Measurements from ENCODE around the gene ZDHHC8. TPM values are rescaled to one million over a fixed set of nuclear protein-coding genes. Genes with fewer than 3 reads are reported as not detected.

ZDHHC8 gene
- total and polyA plus RNA-seq, 2 donors (not counting 3 experiments of a cell fraction or from before 2014, with no cell fraction given): 49.8 to 131 TPM

DNA sequence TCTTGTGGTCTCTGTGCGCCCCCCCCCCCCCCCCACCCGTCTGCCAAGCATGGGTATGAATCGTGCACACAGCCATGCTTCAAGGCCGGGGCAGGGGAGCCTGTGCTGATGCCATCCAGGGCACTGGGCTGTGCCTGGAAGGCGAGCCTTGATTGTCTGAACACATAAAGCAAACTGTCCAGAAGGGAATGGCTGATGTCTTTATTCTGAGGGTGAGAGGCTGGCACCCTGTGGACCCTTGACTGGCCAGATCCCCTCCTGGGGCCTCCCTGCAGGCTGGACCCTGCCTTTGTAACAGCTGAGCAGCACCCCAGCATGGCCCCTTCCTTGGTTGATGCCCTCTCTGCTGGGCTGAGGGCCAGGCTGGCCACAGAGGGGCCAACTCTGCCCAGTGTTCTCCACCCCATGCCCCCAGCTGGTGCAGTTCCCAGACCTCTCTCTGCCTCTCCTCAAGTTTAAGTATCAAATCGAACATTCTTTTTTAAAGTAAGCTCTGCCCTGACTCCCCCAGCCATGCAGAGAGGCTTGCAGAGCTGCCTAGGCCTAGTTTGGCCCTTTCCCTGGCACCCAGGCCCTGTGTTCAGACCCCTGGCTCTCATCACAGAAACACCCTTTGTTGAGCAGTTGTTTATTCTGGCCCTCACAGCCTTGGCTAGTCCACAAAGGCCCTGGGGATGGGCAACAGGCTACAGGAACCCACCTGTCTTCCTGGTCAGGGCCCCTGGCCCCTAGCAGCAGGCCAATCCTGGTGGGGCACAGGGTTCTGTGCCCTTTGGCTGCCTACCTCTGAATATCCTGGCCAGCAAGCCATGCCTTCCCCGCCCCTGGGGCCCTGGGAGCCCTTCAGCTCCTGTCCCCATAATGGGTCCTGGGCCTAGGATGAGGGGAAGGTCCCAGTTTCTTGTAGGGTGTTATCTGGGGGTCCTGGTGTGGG is 19.6 kb upstream of the ZDHHC8 start:
- H3K4me1 ChIP-seq (ENCODE audit: control insufficient read depth, extremely low read depth, insufficient read depth, low read length): peaks cover 8% of the 10 kb centered on the region
- no TSS peak for BruUV-seq (replicated peaks)
- no peak overlapping the region for H3K4me3 ChIP-seq (replicated peaks in 1 of 3; ENCODE audit: insufficient read depth in 1 of 3, low read depth in 1 of 3, low read length in 3 of 3)
- POLR2A ChIA-PET: no interaction called here
- DNase-seq (ENCODE audit: low read depth, low spot score) (no peak), FAIRE-seq (no peak)
- no peaks in the 10 kb centered on the region for H3K9me1 ChIP-seq (replicated peaks; ENCODE audit: control insufficient read depth, extremely low read depth, insufficient read depth, low read length)
- H3K9ac ChIP-seq (replicated peaks; ENCODE audit: extremely low read depth, insufficient read depth, low read length): no peak overlapping the region
- TF ChIP-seq POLR2AphosphoS5 (IDR thresholded peaks at IDR 0.05; ENCODE audit: insufficient read depth, low read depth, low read length) (peak; percentile 16), MAX (IDR thresholded peaks at IDR 0.05; ENCODE audit: insufficient read depth, insufficient read length) (no peak)
- no peak overlapping the region for H2AFZ ChIP-seq (ENCODE audit: low read depth, low read length)
- H3K27me3 ChIP-seq (ENCODE audit: control insufficient read depth in 2 of 2, insufficient read depth in 2 of 2, low read length in 2 of 2): no peaks in the 10 kb centered on the region
- H4K20me1 ChIP-seq (replicated peaks; ENCODE audit: control insufficient read depth, extremely low read depth, insufficient read depth, low read length): no peaks in the 10 kb centered on the region
- dilution Hi-C loops (cut with MboI; ENCODE audit: extremely low pct_ligation_motif_present, low sequenced_read_pairs) (no loop called here), intact Hi-C loops (cut with micrococcal nuclease) (no loop called here)
- H3K36me3 ChIP-seq (ENCODE audit: control insufficient read depth in 2 of 2, extremely low read depth in 1 of 2, insufficient read depth in 2 of 2, low read length in 2 of 2): peaks cover 13 to 53% of the 10 kb centered on the region in 2 experiments
- H3K79me2 ChIP-seq (ENCODE audit: control insufficient read depth, insufficient read depth, low read length): peaks cover 23% of the 10 kb centered on the region
- H3K4me2 ChIP-seq (ENCODE audit: insufficient read depth, low read length): no peak overlapping the region
- H3K9me3 ChIP-seq (replicated peaks; ENCODE audit: control insufficient read depth, insufficient read depth, low read length): no peaks in the 10 kb centered on the region
- H3K27ac ChIP-seq (ENCODE audit: insufficient read depth, low read depth, low read length): no peak overlapping the region
- CTCF ChIA-PET: interaction anchor here (1.5 kb wide), 1 partner anchor 90 kb away, joined by 3 read pairs; no protein-coding TSS in a partner anchor

- H3K9me3 ChIP-seq (replicated peaks; ENCODE audit: control insufficient read depth, insufficient read depth, low read length): no peaks in the 10 kb centered on the region
- H2AFZ ChIP-seq (ENCODE audit: low read depth, low read length): no peak overlapping the region
- H3K9me1 ChIP-seq (replicated peaks; ENCODE audit: control insufficient read depth, extremely low read depth, insufficient read depth, low read length): no peaks in the 10 kb centered on the region
- H3K79me2 ChIP-seq (ENCODE audit: control insufficient read depth, insufficient read depth, low read length): peaks cover 27% of the 10 kb centered on the region
- BruUV-seq (replicated peaks): no TSS peak
- dilution Hi-C loops (cut with MboI; ENCODE audit: extremely low pct_ligation_motif_present, low sequenced_read_pairs) (no loop called here), intact Hi-C loops (cut with micrococcal nuclease) (no loop called here)
- DNase-seq (ENCODE audit: low read depth, low spot score): no peak
- no peaks in the 10 kb centered on the region for H4K20me1 ChIP-seq (replicated peaks; ENCODE audit: control insufficient read depth, extremely low read depth, insufficient read depth, low read length)
- H3K4me3 ChIP-seq (replicated peaks in 1 of 3; ENCODE audit: insufficient read depth in 1 of 3, low read depth in 1 of 3, low read length in 3 of 3): no peak overlapping the region
- no peaks in the 10 kb centered on the region for H3K27me3 ChIP-seq (ENCODE audit: control insufficient read depth in 2 of 2, insufficient read depth in 2 of 2, low read length in 2 of 2)
- H3K36me3 ChIP-seq (ENCODE audit: control insufficient read depth in 2 of 2, extremely low read depth in 1 of 2, insufficient read depth in 2 of 2, low read length in 2 of 2): peaks cover 13 to 44% of the 10 kb centered on the region in 2 experiments
- TF ChIP-seq POLR2A (IDR thresholded peaks at IDR 0.05; ENCODE audit: low read depth, low read length) (peak; percentile 30), POLR2AphosphoS5 (IDR thresholded peaks at IDR 0.05; ENCODE audit: insufficient read depth, low read depth, low read length) (peak; percentile 52), MYC (IDR thresholded peaks at IDR 0.05; ENCODE audit: low read depth, low read length) (no peak)
- TF ChIP-seq, protein P1, sequence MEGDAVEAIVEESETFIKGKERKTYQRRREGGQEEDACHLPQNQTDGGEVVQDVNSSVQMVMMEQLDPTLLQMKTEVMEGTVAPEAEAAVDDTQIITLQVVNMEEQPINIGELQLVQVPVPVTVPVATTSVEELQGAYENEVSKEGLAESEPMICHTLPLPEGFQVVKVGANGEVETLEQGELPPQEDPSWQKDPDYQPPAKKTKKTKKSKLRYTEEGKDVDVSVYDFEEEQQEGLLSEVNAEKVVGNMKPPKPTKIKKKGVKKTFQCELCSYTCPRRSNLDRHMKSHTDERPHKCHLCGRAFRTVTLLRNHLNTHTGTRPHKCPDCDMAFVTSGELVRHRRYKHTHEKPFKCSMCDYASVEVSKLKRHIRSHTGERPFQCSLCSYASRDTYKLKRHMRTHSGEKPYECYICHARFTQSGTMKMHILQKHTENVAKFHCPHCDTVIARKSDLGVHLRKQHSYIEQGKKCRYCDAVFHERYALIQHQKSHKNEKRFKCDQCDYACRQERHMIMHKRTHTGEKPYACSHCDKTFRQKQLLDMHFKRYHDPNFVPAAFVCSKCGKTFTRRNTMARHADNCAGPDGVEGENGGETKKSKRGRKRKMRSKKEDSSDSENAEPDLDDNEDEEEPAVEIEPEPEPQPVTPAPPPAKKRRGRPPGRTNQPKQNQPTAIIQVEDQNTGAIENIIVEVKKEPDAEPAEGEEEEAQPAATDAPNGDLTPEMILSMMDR (IDR thresholded peaks at IDR 0.05; ENCODE audit: extremely low read depth in 1 of 2, insufficient read depth in 1 of 2, low read depth in 1 of 2, low read length in 2 of 2): no peak
- CTCF ChIA-PET: no interaction called here
- H3K4me1 ChIP-seq (ENCODE audit: control insufficient read depth, extremely low read depth, insufficient read depth, low read length): peaks cover 8% of the 10 kb centered on the region
- POLR2A ChIA-PET: no interaction called here
- H3K4me2 ChIP-seq (ENCODE audit: insufficient read depth, low read length): no peak overlapping the region
- H3K27ac ChIP-seq (ENCODE audit: insufficient read depth, low read depth, low read length): no peak overlapping the region
- H3K9ac ChIP-seq (replicated peaks; ENCODE audit: extremely low read depth, insufficient read depth, low read length): no peak overlapping the region
- FAIRE-seq: no peak
Observed at GRCh38 chr22:20112623-20113511, 18.7 kb upstream of the ZDHHC8 start.
